KG1 (cell line): ENCODE measurements around the gene RNF43.

ENCODE experiments used
- DNase-seq: peaks from one replicate; lab custom pipeline; 2025; lab: John Stamatoyannopoulos, UW

The RNF43 gene

GRCh38 chr17:58417300-58418092, at the start of gene RNF43:
Gene RNF43, minus strand, starts transcription at chr17:58417534. Its CDS starts 1,957 bp downstream, at chr17:58415577.
- peak; percentile 35 for DNase-seq

GRCh38 chr17:58455491-58455890, 38.2 kb upstream of the RNF43 start:
- DNase-seq, result no peak

GRCh38 chr17:58452738-58453137, 35.4 kb upstream of the RNF43 start:
- DNase-seq, result no peak

- peak; percentile 50 for DNase-seq
These were observed 30.0 kb upstream of the RNF43 start for GRCh38 chr17:58447039-58447975.

- no peak for DNase-seq
These were observed 28.8 kb upstream of the RNF43 start for GRCh38 chr17:58446086-58446485.

- DNase-seq, result no peak
These were observed 19.5 kb upstream of the RNF43 start for GRCh38 chr17:58436805-58437239.

GRCh38 chr17:58436245-58436644, 18.9 kb upstream of the RNF43 start:
- DNase-seq, result no peak

- no peak for DNase-seq
These were observed 15.7 kb upstream of the RNF43 start for GRCh38 chr17:58432806-58433573.

- DNase-seq, result no peak
These were observed 10.5 kb upstream of the RNF43 start for GRCh38 chr17:58427807-58428206.

- DNase-seq, result no peak
These were observed 4.4 kb upstream of the RNF43 start for GRCh38 chr17:58421711-58422110.

- DNase-seq, result no peak
These were observed 3.5 kb upstream of the RNF43 start for GRCh38 chr17:58420827-58421226.

- DNase-seq, result no peak
These were observed 416 bp downstream of the RNF43 start for GRCh38 chr17:58416937-58417299.

- no peak for DNase-seq
These were observed 938 bp downstream of the RNF43 start for GRCh38 chr17:58416396-58416795.

- DNase-seq, result no peak
These were observed 1.8 kb downstream of the RNF43 start for GRCh38 chr17:58415371-58416055.

- DNase-seq, result no peak
These were observed 2.7 kb downstream of the RNF43 start for GRCh38 chr17:58414596-58414997.

GRCh38 chr17:58413684-58414083, 3.6 kb downstream of the RNF43 start:
- no peak for DNase-seq

GRCh38 chr17:58412961-58413586, 4.3 kb downstream of the RNF43 start:
- DNase-seq, result no peak

- DNase-seq, result no peak
These were observed 5.2 kb downstream of the RNF43 start for GRCh38 chr17:58412064-58412703.

GRCh38 chr17:58411408-58411894, 5.9 kb downstream of the RNF43 start:
- no peak for DNase-seq

- no peak for DNase-seq
These were observed 6.5 kb downstream of the RNF43 start for GRCh38 chr17:58410714-58411407.
